Measurements from ENCODE around the gene VPREB3.
"Not testable (repeated sequence)": the region's sequence is repeated elsewhere in the genome, so short reads cannot be mapped to it uniquely, and the experiment has no call there.

The VPREB3 gene

GRCh38 chr22:23763954-23764353, 9.7 kb upstream of the VPREB3 start:
- no peak for DNase-seq

DNA sequence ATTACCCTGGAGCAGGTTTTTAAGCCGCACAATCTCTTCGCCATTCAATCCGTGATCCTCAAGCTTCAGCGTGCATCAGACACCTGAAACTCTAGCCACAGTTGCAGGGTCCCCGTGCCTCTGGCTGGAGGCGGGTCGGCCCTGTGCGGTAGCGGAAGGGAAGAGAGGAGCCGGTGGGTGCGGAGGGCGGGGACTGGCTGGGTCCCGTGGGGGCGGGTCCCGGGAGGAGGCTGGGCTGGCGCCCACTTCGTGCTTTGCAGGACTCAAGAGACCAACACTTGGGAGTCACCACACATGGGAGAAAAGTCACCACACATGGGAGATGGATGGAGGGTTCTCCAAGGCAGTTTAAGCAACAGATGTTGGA, 9.3 kb upstream of the VPREB3 start:
- DNase-seq, result peak; percentile 42

DNA sequence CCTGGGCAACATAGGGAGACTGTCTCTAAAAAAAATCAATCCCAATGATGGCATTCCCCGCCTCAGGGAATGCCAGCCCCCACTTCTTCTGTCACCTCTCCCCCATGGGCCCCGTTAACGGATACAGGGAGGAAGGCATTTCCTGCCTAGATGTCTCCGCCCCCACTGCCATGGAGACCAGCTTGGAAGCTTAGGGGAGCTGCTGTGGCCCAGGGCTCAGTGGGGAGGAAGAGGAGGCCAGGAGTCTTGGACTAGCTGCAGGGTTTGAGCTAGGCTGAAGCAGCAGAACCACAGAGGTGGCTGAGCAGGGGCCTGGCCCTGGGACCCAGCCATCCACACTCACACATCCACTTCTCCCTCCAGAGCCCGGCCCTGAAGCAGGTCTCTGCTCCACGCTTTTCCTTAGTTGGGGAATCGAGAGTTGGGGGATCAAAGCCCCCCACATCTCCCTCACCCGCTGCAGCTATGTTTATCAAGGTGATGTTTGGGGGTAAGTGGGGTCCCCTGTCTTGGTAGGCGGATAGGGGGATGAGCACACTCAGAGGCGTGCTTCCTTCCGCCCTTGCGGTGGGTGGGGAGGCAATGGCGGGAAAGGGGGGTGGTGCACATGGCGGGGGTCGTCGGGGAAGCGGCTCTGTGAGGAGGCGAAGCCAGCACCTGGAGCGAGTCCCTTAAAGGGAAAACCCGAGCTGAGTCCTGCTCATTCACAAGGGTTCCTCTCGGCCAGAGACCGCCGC, 8.8 kb upstream of the VPREB3 start, which contains the start of gene C22orf15:
TSS of gene C22orf15 (plus strand) at position 149 of the 737 bp plus-strand sequence. CDS start at position 466, 317 bp downstream.
- DNase-seq, result no peak

- no peak for DNase-seq
These were observed 5.8 kb upstream of the VPREB3 start for GRCh38 chr22:23760056-23760455.

- DNase-seq, result no peak
These were observed 5.3 kb upstream of the VPREB3 start for GRCh38 chr22:23759566-23759965.

- no peak for DNase-seq
These were observed 2.7 kb upstream of the VPREB3 start for GRCh38 chr22:23756891-23757290.

- no peak for DNase-seq
These were observed 1.5 kb upstream of the VPREB3 start for GRCh38 chr22:23755711-23756110.

- DNase-seq, result no peak
These were observed 883 bp upstream of the VPREB3 start for GRCh38 chr22:23754980-23755636.

DNA sequence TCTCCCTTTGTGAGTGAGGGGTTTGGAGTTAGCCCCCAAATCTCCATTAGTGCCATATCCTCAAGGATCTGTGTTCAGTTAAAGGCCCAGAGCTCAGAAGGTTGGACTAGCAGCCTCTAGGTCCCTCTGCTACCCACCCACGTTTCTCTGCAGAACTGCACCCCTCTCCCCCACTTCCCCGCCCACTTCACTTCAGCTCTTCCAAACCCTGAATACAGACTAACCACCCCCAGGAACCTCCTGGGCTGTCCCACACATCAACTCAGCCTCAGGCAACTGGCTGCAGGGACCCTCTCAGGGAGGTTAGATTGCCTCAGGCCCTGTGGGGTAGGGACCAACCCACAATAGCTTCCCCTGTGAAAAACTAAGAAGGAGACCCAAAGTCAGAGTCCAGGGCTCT, 840 bp downstream of the VPREB3 start:
- DNase-seq, result no peak

DNA sequence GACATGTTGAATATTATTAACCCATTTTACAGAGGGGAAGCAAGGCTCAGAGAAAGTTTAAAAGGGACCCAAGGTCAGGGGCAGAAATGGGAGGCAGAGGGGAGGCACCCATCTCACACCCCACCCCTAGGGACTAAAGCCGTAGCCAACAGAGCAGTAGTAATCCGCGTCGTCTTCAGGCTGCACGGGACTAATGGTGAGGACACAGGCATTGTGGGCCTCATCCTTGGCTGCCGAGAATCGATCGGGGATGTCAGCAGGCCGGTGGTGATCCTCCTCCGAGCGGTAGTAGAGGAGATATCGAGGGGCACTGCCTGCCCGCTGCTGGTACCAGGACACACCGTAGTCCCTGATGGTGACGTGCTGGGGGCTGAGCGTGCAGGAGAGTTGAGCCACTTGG, 1.5 kb downstream of the VPREB3 start:
- DNase-seq, result no peak

- no peak for DNase-seq
These were observed 2.0 kb downstream of the VPREB3 start for GRCh38 chr22:23752090-23752691.

DNA sequence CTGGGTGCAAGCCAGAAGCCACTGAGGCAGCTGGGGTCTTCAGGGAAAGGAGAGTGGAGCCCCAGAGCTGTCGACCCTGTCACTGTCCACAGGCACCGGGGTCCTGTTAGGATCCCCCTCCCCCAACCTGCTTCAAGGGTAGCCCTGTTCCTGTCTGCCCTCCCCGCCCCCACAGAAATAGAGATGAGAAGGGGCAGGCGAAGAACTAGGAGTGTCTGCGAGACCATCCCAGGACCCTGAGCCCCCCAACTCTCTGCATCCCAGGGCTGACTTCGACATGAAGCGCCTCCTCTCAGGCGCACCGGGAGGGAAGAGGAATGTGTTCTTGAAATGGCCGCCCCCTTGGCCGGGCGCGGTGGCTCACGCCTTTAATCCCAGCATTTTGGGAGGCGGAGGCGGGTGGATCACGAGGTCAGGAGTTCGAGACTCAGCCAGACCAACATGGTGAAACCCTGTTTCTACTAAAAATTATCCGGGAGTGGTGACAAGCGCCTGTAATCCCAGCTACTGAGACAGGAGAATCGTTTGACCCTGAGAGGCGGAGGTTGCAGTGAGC, 2.7 kb downstream of the VPREB3 start:
- no peak for DNase-seq

- peak; percentile 81 for DNase-seq
These were observed 3.3 kb downstream of the VPREB3 start, which contains the start of gene ZNF70 for GRCh38 chr22:23750714-23751440. ZNF70 (minus strand) TSS chr22:23751112; CDS start chr22:23745140, 5,972 bp downstream.

DNA sequence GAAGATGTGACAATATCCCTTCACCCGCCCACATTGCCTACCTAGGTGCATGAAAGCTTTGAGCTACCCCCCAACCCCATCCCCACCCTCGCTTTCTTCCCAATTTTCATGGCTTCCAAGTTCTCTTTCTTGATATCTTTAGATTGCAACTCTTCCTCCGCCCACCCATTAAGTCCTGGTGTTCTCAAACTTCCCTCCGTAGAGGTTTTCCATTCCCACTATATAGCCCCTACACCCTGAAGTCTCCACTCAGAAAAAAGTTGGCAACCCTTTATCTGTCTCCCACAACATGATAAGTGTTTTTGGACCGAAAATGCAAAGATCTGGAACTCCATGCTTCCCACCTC, 3.9 kb downstream of the VPREB3 start:
- no peak for DNase-seq

GRCh38 chr22:23749841-23750301, 4.4 kb downstream of the VPREB3 start:
- DNase-seq, result no peak

DNA sequence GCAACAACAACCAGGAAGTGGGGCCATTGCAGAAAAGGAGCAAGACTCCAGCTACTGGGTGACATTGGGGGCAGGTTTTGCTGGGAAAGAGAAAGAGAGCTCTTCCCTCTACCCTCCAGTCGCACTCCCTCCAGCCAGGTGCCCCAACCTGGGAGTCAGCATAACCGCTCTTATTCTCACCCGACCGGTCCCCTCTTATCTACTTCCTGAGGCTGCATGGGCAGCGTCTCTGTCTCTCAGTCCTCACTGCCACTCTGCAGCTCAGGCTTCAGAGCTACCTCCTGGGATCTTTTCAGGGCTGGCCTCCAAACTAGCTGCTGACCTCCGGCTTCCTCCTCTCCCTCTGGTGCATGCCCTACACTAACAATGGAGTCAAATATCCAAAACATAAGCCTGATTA, 8.4 kb downstream of the VPREB3 start:
- DNase-seq, result no peak

DNA sequence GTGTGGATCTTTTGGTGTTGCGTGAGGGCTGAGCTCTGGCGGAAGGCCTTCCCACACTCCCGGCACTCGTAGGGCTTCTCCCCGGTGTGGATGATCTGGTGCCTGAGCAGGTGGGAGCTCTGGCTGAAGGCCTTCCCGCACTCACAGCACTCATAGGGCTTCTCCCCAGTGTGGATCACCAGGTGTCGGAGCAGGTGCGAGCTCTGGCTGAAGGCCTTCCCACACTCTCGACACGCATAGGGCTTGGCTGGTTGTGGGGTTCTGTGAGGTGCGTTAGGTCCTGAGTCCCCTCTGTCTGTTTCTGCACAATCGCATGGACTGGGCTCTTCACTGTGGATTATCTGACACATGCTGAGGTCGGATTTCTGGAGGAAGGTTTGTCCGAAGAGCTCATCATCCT, 9.7 kb downstream of the VPREB3 start:
- no peak for DNase-seq

GRCh38 chr22:23744001-23744400, 10.2 kb downstream of the VPREB3 start:
- no peak for DNase-seq

- no peak for DNase-seq
These were observed 10.9 kb downstream of the VPREB3 start for GRCh38 chr22:23743303-23743705.

DNA sequence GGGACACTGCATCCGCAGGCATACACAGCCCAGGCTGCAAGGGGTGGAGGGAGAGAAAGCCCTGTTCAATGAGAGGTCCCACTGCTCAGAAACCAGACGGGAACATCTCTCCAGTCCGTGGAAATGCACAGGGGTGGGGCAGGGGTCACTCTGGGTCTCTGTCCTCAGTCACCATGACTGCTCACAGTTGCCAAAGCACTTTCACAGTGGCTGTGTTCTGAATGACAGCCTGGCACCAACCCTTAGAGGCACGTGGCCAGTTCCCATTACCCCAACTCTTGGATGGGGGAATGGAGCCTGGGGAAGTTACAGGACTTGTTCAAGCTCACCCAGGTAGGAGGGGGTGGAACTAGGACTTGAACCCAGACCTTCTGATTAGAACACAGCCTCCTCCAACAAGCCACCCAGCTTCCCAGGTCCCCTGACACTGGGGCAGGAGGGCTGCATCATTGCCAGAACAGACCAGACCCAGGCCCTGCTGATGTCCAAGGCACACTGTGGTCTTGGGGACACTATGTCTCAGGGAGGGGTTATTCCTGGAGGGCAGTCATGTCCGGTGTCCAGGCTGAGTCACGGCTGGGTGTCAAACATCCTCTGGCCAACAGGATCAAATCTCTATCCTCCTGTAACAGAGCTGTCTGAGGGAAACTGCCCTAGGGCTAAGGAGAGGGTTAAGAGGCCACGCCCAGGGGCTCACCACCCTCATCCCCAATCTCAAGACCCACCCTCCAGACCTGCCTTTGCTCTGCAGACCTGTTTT, 11.5 kb downstream of the VPREB3 start:
- no peak for DNase-seq

DNA sequence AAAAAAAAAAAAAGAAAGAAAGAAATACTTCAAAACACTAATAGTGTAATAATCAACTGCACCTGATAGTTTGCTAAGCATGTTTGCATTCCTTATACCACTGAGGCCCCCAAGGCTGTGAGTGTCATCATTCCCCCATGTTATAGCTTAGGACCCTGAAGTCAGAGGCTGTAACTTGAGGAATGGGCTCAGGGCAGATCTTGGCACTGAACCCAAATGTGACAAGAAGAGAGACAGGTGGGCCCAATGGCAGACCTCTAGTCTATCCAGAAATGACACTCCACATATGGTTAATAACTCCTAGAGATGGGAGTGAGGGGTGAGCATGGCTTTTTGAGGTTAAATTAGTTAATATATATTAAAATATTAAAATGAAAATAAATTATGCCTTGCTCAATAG, 16.5 kb downstream of the VPREB3 start:
- no peak for DNase-seq

- not testable (repeated sequence) for DNase-seq
These were observed 26.1 kb downstream of the VPREB3 start for GRCh38 chr22:23728108-23728507.
